ENCODE measurements around the gene CSNK1G2. TPM values are rescaled to one million over a fixed set of nuclear protein-coding genes. Genes with fewer than 3 reads are reported as not detected.

The CSNK1G2 gene
- polyA plus RNA-seq, 1 experiment: 22.9 TPM

GRCh38 chr19:1929021-1929742, 11.8 kb upstream of the CSNK1G2 start:
- Histone ChIP-seq H3K27me3 (ENCODE audit: control insufficient read depth, insufficient read depth, low read length) (peaks cover 2% of the 10 kb centered on the region), H3K9me3 (ENCODE audit: control insufficient read depth, insufficient read depth, low read length) (peaks cover 8% of the 10 kb centered on the region), H3K27ac (ENCODE audit: low read depth, low read length) (no peak overlapping the region), H3K4me3 (ENCODE audit: low read depth, low read length) (peak overlapping the region; percentile 54)
- POLR2A ChIA-PET: interaction anchor here (0.6 to 0.7 kb wide), 2 partner anchors 133 to 370 kb away, joined by 3 to 4 read pairs; no protein-coding TSS in a partner anchor
- CTCF ChIA-PET: interaction anchor here (0.5 to 2.0 kb wide), 15 partner anchors 8 to 387 kb away, joined by 3 to 15 read pairs (median 4); no protein-coding TSS in a partner anchor
- no peak for DNase-seq (ENCODE audit: low read depth, low spot score)
- peak; percentile 89 for TF ChIP-seq CTCF (IDR thresholded peaks at IDR 0.05; ENCODE audit: low read depth, low read length)

GRCh38 chr19:1931445-1931844, 9.5 kb upstream of the CSNK1G2 start:
- TF ChIP-seq CTCF (IDR thresholded peaks at IDR 0.05; ENCODE audit: low read depth, low read length): no peak
- H3K27me3 ChIP-seq (ENCODE audit: control insufficient read depth, insufficient read depth, low read length): peaks cover 4% of the 10 kb centered on the region

GRCh38 chr19:1932395-1932794, 8.6 kb upstream of the CSNK1G2 start:
- no peak for DNase-seq (ENCODE audit: low read depth, low spot score)
- peaks cover 22% of the 10 kb centered on the region for H3K9me3 ChIP-seq (ENCODE audit: control insufficient read depth, insufficient read depth, low read length)
- CTCF ChIA-PET: no interaction called here
- H3K27me3 ChIP-seq (ENCODE audit: control insufficient read depth, insufficient read depth, low read length): peaks cover 4% of the 10 kb centered on the region
- no peak overlapping the region for H3K27ac ChIP-seq (ENCODE audit: low read depth, low read length)
- no peak for TF ChIP-seq CTCF (IDR thresholded peaks at IDR 0.05; ENCODE audit: low read depth, low read length)
- H3K4me3 ChIP-seq (ENCODE audit: low read depth, low read length): no peak overlapping the region
- POLR2A ChIA-PET: no interaction called here

More at GRCh38 chr19:1931445-1931844, 9.5 kb upstream of the CSNK1G2 start:
- ChIA-PET POLR2A (no interaction called here), CTCF (no interaction called here)
- peaks cover 22% of the 10 kb centered on the region for H3K9me3 ChIP-seq (ENCODE audit: control insufficient read depth, insufficient read depth, low read length)
- H3K4me3 ChIP-seq (ENCODE audit: low read depth, low read length): no peak overlapping the region
- no peak overlapping the region for H3K27ac ChIP-seq (ENCODE audit: low read depth, low read length)
- DNase-seq (ENCODE audit: low read depth, low spot score): no peak

GRCh38 chr19:1933244-1933643, 7.7 kb upstream of the CSNK1G2 start:
- Histone ChIP-seq H3K4me3 (ENCODE audit: low read depth, low read length) (no peak overlapping the region), H3K27me3 (ENCODE audit: control insufficient read depth, insufficient read depth, low read length) (peaks cover 4% of the 10 kb centered on the region), H3K27ac (ENCODE audit: low read depth, low read length) (no peak overlapping the region), H3K9me3 (ENCODE audit: control insufficient read depth, insufficient read depth, low read length) (peaks cover 22% of the 10 kb centered on the region)
- no peak for DNase-seq (ENCODE audit: low read depth, low spot score)
- no peak for TF ChIP-seq CTCF (IDR thresholded peaks at IDR 0.05; ENCODE audit: low read depth, low read length)
- CTCF ChIA-PET: no interaction called here
- POLR2A ChIA-PET: no interaction called here

GRCh38 chr19:1933942-1934341, 7.0 kb upstream of the CSNK1G2 start:
- Histone ChIP-seq H3K4me3 (ENCODE audit: low read depth, low read length) (no peak overlapping the region), H3K9me3 (ENCODE audit: control insufficient read depth, insufficient read depth, low read length) (peaks cover 22% of the 10 kb centered on the region), H3K27me3 (ENCODE audit: control insufficient read depth, insufficient read depth, low read length) (peaks cover 4% of the 10 kb centered on the region), H3K27ac (ENCODE audit: low read depth, low read length) (no peak overlapping the region)
- TF ChIP-seq CTCF (IDR thresholded peaks at IDR 0.05; ENCODE audit: low read depth, low read length): no peak
- DNase-seq (ENCODE audit: low read depth, low spot score): no peak
- ChIA-PET POLR2A (no interaction called here), CTCF (no interaction called here)
